Fibroblast of villous mesenchyme (primary cell): ENCODE data around the gene XKR8. TPM values are rescaled to one million over a fixed set of nuclear protein-coding genes. Genes with fewer than 3 reads are reported as not detected.

Source experiments
- DNase-seq: peaks from one replicate; pipeline ENCODE4 v3.0.0-alpha.2; 2010; ENCODE audit warnings: low read depth
- H3K4me3 ChIP-seq: 2 replicates; pipeline ENCODE4 v1.5.1; 2011; ENCODE audit warnings: low read depth, mild to moderate bottlenecking, low read length
- CTCF ChIP-seq: IDR thresholded peaks from 2 replicates; pipeline ENCODE4 v1.5.1; 2012; ENCODE audit warnings: low read depth, mild to moderate bottlenecking, low read length; ENCODE audit not compliant: insufficient read depth
- total RNA-seq: library from RNA; depleted of rRNA; stranded (reverse); fragments of >200 nt; gene quantifications from 2 replicates; pipeline ENCODE4 v1.2.3, GENCODE V29; 2012

The XKR8 gene
- total RNA-seq, 1 donor = 6.5 TPM

- H3K4me3 ChIP-seq = no peak overlapping the region
- peak; percentile 19 for DNase-seq
- TF ChIP-seq CTCF = no peak
These were observed 11.9 kb downstream of the XKR8 start for GRCh38 chr1:27971674-27972073.

GRCh38 chr1:27972141-27972540 lies 12.4 kb downstream of the XKR8 start:
- TF ChIP-seq CTCF = no peak
- DNase-seq = no peak
- H3K4me3 ChIP-seq = no peak overlapping the region

- H3K4me3 ChIP-seq = no peak overlapping the region
- TF ChIP-seq CTCF = no peak
- no peak for DNase-seq
These were observed 14.1 kb downstream of the XKR8 start for GRCh38 chr1:27973771-27974416.

GRCh38 chr1:27974417-27974781 lies 14.6 kb downstream of the XKR8 start:
- DNase-seq = no peak
- no peak overlapping the region for H3K4me3 ChIP-seq
- no peak for TF ChIP-seq CTCF

- TF ChIP-seq CTCF = peak; percentile 49
- peak; percentile 86 for DNase-seq
These were observed 19.5 kb downstream of the XKR8 start for GRCh38 chr1:27979151-27979858.

GRCh38 chr1:27979859-27980201 lies 20.1 kb downstream of the XKR8 start:
- no peak for DNase-seq
- no peak for TF ChIP-seq CTCF
- H3K4me3 ChIP-seq = no peak overlapping the region

More at GRCh38 chr1:27979151-27979858, 19.5 kb downstream of the XKR8 start:
- no peak overlapping the region for H3K4me3 ChIP-seq

GRCh38 chr1:27980216-27980845 lies 20.6 kb downstream of the XKR8 start:
- no peak for TF ChIP-seq CTCF
- DNase-seq = no peak

More at GRCh38 chr1:27980216-27980845, 20.6 kb downstream of the XKR8 start:
- H3K4me3 ChIP-seq = no peak overlapping the region
